ENCODE results near the gene CHML. TPM values are rescaled to one million over a fixed set of nuclear protein-coding genes. Genes with fewer than 3 reads are reported as not detected.

CHML gene
- total RNA-seq, 4 donors from 2014 or later, result 1.6 to 14.6 (median 12.9) TPM

- peaks cover 0 to 5% (median 0%) of the 10 kb centered on the region in 4 donors for H3K36me3 ChIP-seq
- H3K4me3 ChIP-seq, result no peak overlapping the region
- DNase-seq, result no peak
- no peak overlapping the region for H3K27ac ChIP-seq
- no peaks in the 10 kb centered on the region for H3K27me3 ChIP-seq
- in situ Hi-C loops (cut with MboI; ENCODE audit: low pct_ligation_motif_present in 1 of 4, low pct_unique_long_range_greater_than_20kb in 1 of 4, low sequenced_read_pairs in 3 of 4), result loop anchor here in 2 of 4 donors (10.0 to 25.0 kb wide), 2 partner anchors 100 to 102 kb away; partner anchors contain the start of gene KMO (in 2 of the 2)
- intact Hi-C loops (cut with DNase I; ENCODE audit: low total_unique reads), result no loop called here
- TF ChIP-seq POLR2A (IDR thresholded peaks at IDR 0.05), result no peak
- TF ChIP-seq POLR2AphosphoS5 (IDR thresholded peaks at IDR 0.05), result no peak
- no peak for TF ChIP-seq CTCF (IDR thresholded peaks at IDR 0.05)
- no peak for TF ChIP-seq EP300 (IDR thresholded peaks at IDR 0.05; ENCODE audit: low read depth)
- H3K9me3 ChIP-seq, result no peaks in the 10 kb centered on the region
- H3K4me1 ChIP-seq, result peaks cover 0 to 28% (median 19%) of the 10 kb centered on the region in 4 donors
Measured at GRCh38 chr1:241637046-241637590, 3.1 kb downstream of the CHML start.

- Histone ChIP-seq H3K4me1 (peaks cover 0 to 28% (median 19%) of the 10 kb centered on the region in 4 donors), H3K9me3 (no peaks in the 10 kb centered on the region), H3K36me3 (peaks cover 0 to 5% (median 0%) of the 10 kb centered on the region in 4 donors), H3K27me3 (no peaks in the 10 kb centered on the region), H3K4me3 (no peak overlapping the region), H3K27ac (no peak overlapping the region)
- in situ Hi-C loops (cut with MboI; ENCODE audit: low pct_ligation_motif_present in 1 of 4, low pct_unique_long_range_greater_than_20kb in 1 of 4, low sequenced_read_pairs in 3 of 4) (loop anchor here in 2 of 4 donors (10.0 to 25.0 kb wide), 2 partner anchors 99 to 101 kb away; partner anchors contain the start of gene KMO (in 2 of the 2)), intact Hi-C loops (cut with DNase I; ENCODE audit: low total_unique reads) (no loop called here)
- 64 to 85% methylated on average over 1 of the region's 1 CpG for WGBS, 2 donors (ENCODE audit: low coverage in 1 of 2)
- no peak for TF ChIP-seq CTCF (IDR thresholded peaks at IDR 0.05)
- TF ChIP-seq POLR2A (IDR thresholded peaks at IDR 0.05), result no peak
- no peak for TF ChIP-seq EP300 (IDR thresholded peaks at IDR 0.05; ENCODE audit: low read depth)
- no peak for TF ChIP-seq POLR2AphosphoS5 (IDR thresholded peaks at IDR 0.05)
- DNase-seq, result no peak
Measured at GRCh38 chr1:241636291-241636690, 3.9 kb downstream of the CHML start.

GRCh38 chr1:241635556-241636152 is 4.5 kb downstream of the CHML start:
- no peak for DNase-seq
- Histone ChIP-seq H3K4me3 (no peak overlapping the region), H3K4me1 (peaks cover 0 to 25% (median 16%) of the 10 kb centered on the region in 4 donors), H3K36me3 (peaks cover 0 to 5% (median 0%) of the 10 kb centered on the region in 4 donors), H3K27me3 (no peaks in the 10 kb centered on the region), H3K9me3 (no peaks in the 10 kb centered on the region), H3K27ac (no peak overlapping the region)
- 68 to 100% methylated on average over 1 to 4 of the region's 4 CpGs for WGBS, 2 donors (ENCODE audit: low coverage in 1 of 2)
- TF ChIP-seq CTCF (IDR thresholded peaks at IDR 0.05), result no peak
- in situ Hi-C loops (cut with MboI; ENCODE audit: low pct_ligation_motif_present in 1 of 4, low pct_unique_long_range_greater_than_20kb in 1 of 4, low sequenced_read_pairs in 3 of 4) (loop anchor here in 2 of 4 donors (10.0 to 25.0 kb wide), 2 partner anchors 98 to 101 kb away; partner anchors contain the start of gene KMO (in 2 of the 2)), intact Hi-C loops (cut with DNase I; ENCODE audit: low total_unique reads) (no loop called here)

- Histone ChIP-seq H3K4me1 (peaks cover 0 to 20% (median 6%) of the 10 kb centered on the region in 4 donors), H3K9me3 (no peaks in the 10 kb centered on the region), H3K4me3 (no peak overlapping the region), H3K36me3 (peaks cover 0 to 9% (median 0%) of the 10 kb centered on the region in 4 donors), H3K27me3 (no peaks in the 10 kb centered on the region), H3K27ac (no peak overlapping the region)
- DNase-seq, result no peak
- intact Hi-C loops (cut with DNase I; ENCODE audit: low total_unique reads) (no loop called here), in situ Hi-C loops (cut with MboI; ENCODE audit: low pct_ligation_motif_present in 1 of 4, low pct_unique_long_range_greater_than_20kb in 1 of 4, low sequenced_read_pairs in 3 of 4) (loop anchor here in 2 of 4 donors (10.0 to 25.0 kb wide), 2 partner anchors 96 to 98 kb away; partner anchors contain the start of gene KMO (in 2 of the 2))
- TF ChIP-seq EP300 (IDR thresholded peaks at IDR 0.05; ENCODE audit: low read depth), result no peak
- no peak for TF ChIP-seq POLR2AphosphoS5 (IDR thresholded peaks at IDR 0.05)
- no peak for TF ChIP-seq CTCF (IDR thresholded peaks at IDR 0.05)
- no peak for TF ChIP-seq POLR2A (IDR thresholded peaks at IDR 0.05)
- 87 to 90% methylated on average over 3 of the region's 3 CpGs for WGBS, 2 donors (ENCODE audit: low coverage in 1 of 2)
Measured at GRCh38 chr1:241632987-241633386, 7.2 kb downstream of the CHML start.
